IMR-90 (cell line): ENCODE results near the gene HLA-DQA1. TPM values are rescaled to one million over a fixed set of nuclear protein-coding genes. Genes with fewer than 3 reads are reported as not detected.

Experiments used
- ATAC-seq: fragments of 200-7000 bp; cut with Tn5 transposase; 2 replicates; pipeline ENCODE4 v1.9.1; 2020; ENCODE audit warnings: low read depth, mild to moderate bottlenecking, moderate library complexity
- BruUV-seq: library from RNA; stranded (reverse); fragments of 400-500 nt; replicated peaks from 2 replicates; lab custom pipeline; 2021; lab: Mats Ljungman, UMichigan
- CTCF ChIA-PET: fragments of 300-600 bp; formaldehyde crosslinking; extraction: SDS; loops from one replicate; lab custom pipeline; 2021; ENCODE audit warnings: antibody characterized with exemption; lab: Yijun Ruan, JAX
- POLR2A ChIA-PET: fragments of 300-600 bp; sonication (Branson Sonifier 250); formaldehyde crosslinking; loops from one replicate; lab custom pipeline; 2022; ENCODE audit warnings: antibody characterized with exemption; ENCODE audit not compliant: unreplicated experiment; lab: Charles Lee
- DNase-seq: peaks from one replicate; pipeline ENCODE4 v3.0.0; 2013
- H2AFZ ChIP-seq: replicated peaks from 2 replicates; pipeline ENCODE3; 2013; ENCODE audit warnings: low read length, mild to moderate bottlenecking; ENCODE audit not compliant: poor library complexity
- H2AK5ac ChIP-seq: 2 replicates; pipeline ENCODE4 v1.6.1; 2013; ENCODE audit warnings: low read depth, low read length, inconsistent platforms
- H2AK9ac ChIP-seq: replicated peaks from 2 replicates; pipeline ENCODE3; 2013; ENCODE audit warnings: mild to moderate bottlenecking, low read depth, low read length, moderate library complexity; ENCODE audit not compliant: poor library complexity
- H2BK120ac ChIP-seq: 2 replicates; pipeline ENCODE4 v1.6.1; 2013; ENCODE audit warnings: low read depth, low read length, inconsistent platforms
- H2BK15ac ChIP-seq: 3 replicates; pipeline ENCODE4 v1.6.1; 2013; ENCODE audit warnings: low read depth, low read length, inconsistent platforms
- H2BK20ac ChIP-seq: 2 replicates; pipeline ENCODE4 v1.6.1; 2013; ENCODE audit warnings: low read depth, mild to moderate bottlenecking, inconsistent platforms, low read length, moderate library complexity
- H2BK5ac ChIP-seq: 2 replicates; pipeline ENCODE4 v1.6.1; 2013; ENCODE audit warnings: mild to moderate bottlenecking, low read depth, low read length, inconsistent platforms; ENCODE audit not compliant: poor library complexity, severe bottlenecking
- H3K14ac ChIP-seq: replicated peaks from 2 replicates; pipeline ENCODE4 v1.6.1; 2013; ENCODE audit warnings: low read depth, low read length, inconsistent platforms
- H3K18ac ChIP-seq: 2 replicates; pipeline ENCODE4 v1.6.1; 2013; ENCODE audit warnings: low read depth, low read length, control low read depth
- H3K23ac ChIP-seq: 2 replicates; pipeline ENCODE4 v1.6.1; 2013; ENCODE audit warnings: low read depth, low read length, inconsistent platforms
- H3K27ac ChIP-seq: 2 replicates; pipeline ENCODE4 v1.5.1; 2013; ENCODE audit warnings: mild to moderate bottlenecking, control low read depth, low read length; ENCODE audit not compliant: insufficient read depth
- H3K27me3 ChIP-seq: 2 replicates; pipeline ENCODE4 v1.6.1; 2013; ENCODE audit warnings: low read length; ENCODE audit not compliant: control insufficient read depth, insufficient read depth
- H3K36me3 ChIP-seq: 2 replicates; pipeline ENCODE4 v1.6.1; 2013; ENCODE audit warnings: low read length, mixed read lengths; ENCODE audit not compliant: control insufficient read depth, insufficient read depth
- H3K4ac ChIP-seq: 2 replicates; pipeline ENCODE4 v1.6.1; 2013; ENCODE audit warnings: low read depth, low read length, inconsistent platforms
- H3K4me1 ChIP-seq: 2 replicates; pipeline ENCODE4 v1.6.1; 2013; ENCODE audit warnings: low read length, mixed read lengths; ENCODE audit not compliant: control insufficient read depth, insufficient read depth
- H3K4me2 ChIP-seq: 2 replicates; pipeline ENCODE4 v1.6.1; 2013; ENCODE audit warnings: low read depth, mild to moderate bottlenecking, control low read depth, low read length, moderate library complexity
- H3K4me3 ChIP-seq: 2 replicates; pipeline ENCODE4 v1.5.1; 2013; ENCODE audit warnings: low read depth, mild to moderate bottlenecking, control low read depth, low read length, moderate library complexity; ENCODE audit not compliant: insufficient read depth
- H3K56ac ChIP-seq: 2 replicates; pipeline ENCODE4 v1.6.1; 2013; ENCODE audit warnings: low read length, inconsistent platforms; ENCODE audit not compliant: insufficient read depth; ENCODE audit errors: extremely low read depth
- H3K79me1 ChIP-seq, 2 experiments: 2 replicates each; pipeline ENCODE4 v1.6.1; 2013; ENCODE audit warnings: low read length in 2 of 2, inconsistent platforms in 1 of 2, low read depth in 1 of 2
- H3K9ac ChIP-seq: 2 replicates; pipeline ENCODE4 v1.6.1; 2013; ENCODE audit warnings: low read depth, low read length, control low read depth
- H3K9me1 ChIP-seq: 2 replicates; pipeline ENCODE4 v1.6.1; 2013; ENCODE audit warnings: low read length, inconsistent platforms; ENCODE audit not compliant: insufficient read depth
- H3K9me3 ChIP-seq: 2 replicates; pipeline ENCODE4 v1.6.1; 2013; ENCODE audit warnings: low read length; ENCODE audit not compliant: control insufficient read depth, insufficient read depth
- H4K20me1 ChIP-seq: 2 replicates; pipeline ENCODE4 v1.6.1; 2013; ENCODE audit warnings: low read length, inconsistent platforms; ENCODE audit not compliant: insufficient read depth
- H4K5ac ChIP-seq: 2 replicates; pipeline ENCODE4 v1.6.1; 2013; ENCODE audit warnings: mild to moderate bottlenecking, low read depth, low read length, control low read depth
- H4K8ac ChIP-seq, 2 experiments: 2 replicates each; pipeline ENCODE4 v1.6.1; 2013; ENCODE audit warnings: low read depth in 2 of 2, low read length in 2 of 2, control low read depth in 1 of 2, inconsistent platforms in 1 of 2
- H4K91ac ChIP-seq: 2 replicates; pipeline ENCODE4 v1.6.1; 2013; ENCODE audit warnings: low read depth, low read length, inconsistent platforms; ENCODE audit not compliant: insufficient read depth
- CTCF ChIP-seq: conservative IDR thresholded peaks from 2 replicates; pipeline ENCODE4 v1.5.1; 2012; ENCODE audit warnings: mild to moderate bottlenecking, low read depth, low read length, improper control_type of control experiment
- USF2 ChIP-seq: fragments of 150-350 bp; IDR thresholded peaks from 2 replicates; pipeline ENCODE4 v1.6.1; 2017; ENCODE audit warnings: mild to moderate bottlenecking, antibody characterized with exemption, low read length, low read depth
- WGBS, 2 experiments: methylation state at CpG; one replicate each; pipeline versions ENCODE4 v1.1.5 to v1.1.7; 2013; ENCODE audit warnings: missing lambda C conversion rate in 2 of 2; ENCODE audit not compliant: insufficient read length in 1 of 2; ENCODE audit errors: extremely low coverage in 2 of 2; 5-methylcytosine and 5-hydroxymethylcytosine counted together
- dilution Hi-C: fragments of 300-500 bp; cut with HindIII; formaldehyde crosslinking; loops from one replicate; pipeline ENCODE4 v1.14.3; 2018; ENCODE audit warnings: low sequenced_read_pairs; ENCODE audit not compliant: unreplicated experiment
- in situ Hi-C: fragments of 300-500 bp; cut with MboI; formaldehyde crosslinking; loops from 3 replicates; pipeline ENCODE4 v1.14.3; 2019; ENCODE audit warnings: low sequenced_read_pairs, inconsistent platforms, mixed read lengths
- intact Hi-C: fragments of 100-400 bp; cut with micrococcal nuclease; formaldehyde crosslinking; loops from 2 replicates; pipeline ENCODE4 v1.10.0; 2022
- polyA plus RNA-seq, 3 experiments: library from polyadenylated mRNA; depleted of rRNA; stranded (reverse); fragments of >200 nt; gene quantifications; 2 replicates each; pipeline ENCODE4 v1.2.3, GENCODE V29; 2012; ENCODE audit warnings: low replicate concordance in 1 of 3
- total RNA-seq: library from RNA; depleted of rRNA; stranded (reverse); fragments of >200 nt; gene quantifications from 2 replicates; pipeline ENCODE4 v1.2.3, GENCODE V29; 2012

The HLA-DQA1 gene
- total and polyA plus RNA-seq, 2 of the 4 experiments (the other 2 are of a cell fraction) = not detected

- H3K56ac ChIP-seq = no peak overlapping the region
- no peaks in the 10 kb centered on the region for H3K79me1 ChIP-seq
- BruUV-seq = no TSS peak
- H3K27me3 ChIP-seq = no peaks in the 10 kb centered on the region
- WGBS, 2 experiments = no CpG with 5 or more reads among the region's 6 CpGs
- H3K4me3 ChIP-seq = no peak overlapping the region
- H2BK15ac ChIP-seq = no peak overlapping the region
- no peaks in the 10 kb centered on the region for H3K4me1 ChIP-seq
- in situ Hi-C loops = no loop called here
- no peak overlapping the region for H2AK9ac ChIP-seq
- no peak overlapping the region for H4K91ac ChIP-seq
- ChIA-PET CTCF (no interaction called here), POLR2A (no interaction called here)
- H3K4me2 ChIP-seq = no peak overlapping the region
- no peak overlapping the region for H2BK120ac ChIP-seq
- no peak overlapping the region for H2AFZ ChIP-seq
- TF ChIP-seq USF2 (no peak), CTCF (no peak)
- no peak overlapping the region for H3K9ac ChIP-seq
- H3K14ac ChIP-seq = no peak overlapping the region
- H3K4ac ChIP-seq = no peak overlapping the region
- H3K36me3 ChIP-seq = no peaks in the 10 kb centered on the region
- H3K9me3 ChIP-seq = no peaks in the 10 kb centered on the region
- H2AK5ac ChIP-seq = no peak overlapping the region
- H2BK5ac ChIP-seq = no peak overlapping the region
- no peak overlapping the region for H3K18ac ChIP-seq
- no peak overlapping the region for H3K27ac ChIP-seq
- no peak overlapping the region for H4K8ac ChIP-seq
- no peak overlapping the region for H2BK20ac ChIP-seq
- ATAC-seq (no peak), DNase-seq (no peak)
- intact Hi-C loops = no loop called here
- dilution Hi-C loops = no loop called here
- no peaks in the 10 kb centered on the region for H4K20me1 ChIP-seq
- H3K9me1 ChIP-seq = no peaks in the 10 kb centered on the region
- no peak overlapping the region for H3K23ac ChIP-seq
- no peak overlapping the region for H4K5ac ChIP-seq
Observed at GRCh38 chr6:32645047-32645703, 8.0 kb downstream of the HLA-DQA1 start.
